Cardiac muscle cell (in vitro differentiated cells and primary cell): Measurements from ENCODE around the gene SMAD6. TPM values are rescaled to one million over a fixed set of nuclear protein-coding genes. Genes with fewer than 3 reads are reported as not detected.

Experiments used
- DNase-seq, 2 donors: peaks; one replicate each; pipeline versions ENCODE4 v3.0.0 to v3.0.0-alpha.2; 2010 to 2017; ENCODE audit warnings: low read depth in 1 of 2, low spot score in 1 of 2
- H3K27ac ChIP-seq: fragments of 200-600 bp; sonication (generic); 2 replicates; pipeline ENCODE4 v1.5.1; 2016
- H3K27me3 ChIP-seq: fragments of 200-600 bp; sonication (generic); 2 replicates; pipeline ENCODE4 v1.6.0; 2016; ENCODE audit warnings: control low read depth
- H3K36me3 ChIP-seq: fragments of 200-600 bp; sonication (generic); 2 replicates; pipeline ENCODE4 v1.5.1; 2016; ENCODE audit warnings: control low read depth
- H3K4me1 ChIP-seq: fragments of 200-600 bp; sonication (generic); 2 replicates; pipeline ENCODE4 v1.8.1; 2017; ENCODE audit warnings: low read depth, mild to moderate bottlenecking, mixed run types
- H3K4me3 ChIP-seq: fragments of 200-600 bp; sonication (generic); 2 replicates; pipeline ENCODE4 v1.5.1; 2016; ENCODE audit warnings: mild to moderate bottlenecking
- H3K9me3 ChIP-seq: fragments of 200-600 bp; sonication (generic); 2 replicates; pipeline ENCODE4 v1.5.1; 2017; ENCODE audit warnings: low read depth, mild to moderate bottlenecking, control low read depth
- CTCF ChIP-seq: IDR thresholded peaks from 2 replicates; pipeline ENCODE4 v1.5.1; 2012; ENCODE audit warnings: low read depth, mild to moderate bottlenecking, low read length
- polyA plus RNA-seq: library from polyadenylated mRNA; unstranded; fragments of >200 nt; fragmentation: Nextera tagmentation; extraction: Ambion mirVana; gene quantifications from 2 replicates; pipeline ENCODE4 v1.2.1, GENCODE V29; 2016
- total RNA-seq: library from RNA; depleted of rRNA; stranded (reverse); fragments of >200 nt; gene quantifications from 2 replicates; pipeline ENCODE4 v1.2.3, GENCODE V29; 2016

Gene SMAD6
- total and polyA plus RNA-seq, 2 experiments from 2014 or later = 106 to 274 TPM

- H3K27me3 ChIP-seq = no peaks in the 10 kb centered on the region
- H3K4me1 ChIP-seq = peaks cover 50% of the 10 kb centered on the region
- no peak overlapping the region for H3K4me3 ChIP-seq
- no peaks in the 10 kb centered on the region for H3K36me3 ChIP-seq
- DNase-seq = peak in 1 of 2 donors; percentile 41
- H3K27ac ChIP-seq = peak overlapping the region; percentile 44
- no peak for TF ChIP-seq CTCF
- no peaks in the 10 kb centered on the region for H3K9me3 ChIP-seq
Observed at GRCh38 chr15:66675446-66675845, 26.6 kb upstream of the SMAD6 start.

- Histone ChIP-seq H3K36me3 (no peaks in the 10 kb centered on the region), H3K4me3 (no peak overlapping the region), H3K27me3 (no peaks in the 10 kb centered on the region), H3K9me3 (no peaks in the 10 kb centered on the region), H3K27ac (peak overlapping the region; percentile 97), H3K4me1 (peaks cover 53% of the 10 kb centered on the region)
- no peak for DNase-seq
- TF ChIP-seq CTCF = no peak
Observed at GRCh38 chr15:66677336-66677735, 24.7 kb upstream of the SMAD6 start.

- Histone ChIP-seq H3K27ac (peak overlapping the region; percentile 97), H3K4me3 (no peak overlapping the region), H3K36me3 (no peaks in the 10 kb centered on the region), H3K9me3 (no peaks in the 10 kb centered on the region), H3K4me1 (peaks cover 46% of the 10 kb centered on the region), H3K27me3 (no peaks in the 10 kb centered on the region)
- DNase-seq = peak in 1 of 2 donors; percentile 47
- TF ChIP-seq CTCF = no peak
Observed at GRCh38 chr15:66679061-66679656, 22.9 kb upstream of the SMAD6 start.

- Histone ChIP-seq H3K27me3 (no peaks in the 10 kb centered on the region), H3K36me3 (no peaks in the 10 kb centered on the region), H3K27ac (peak overlapping the region; percentile 97), H3K4me1 (peaks cover 46% of the 10 kb centered on the region), H3K9me3 (no peaks in the 10 kb centered on the region), H3K4me3 (no peak overlapping the region)
- DNase-seq = peak; percentile 84 to 91
- no peak for TF ChIP-seq CTCF
Observed at GRCh38 chr15:66679657-66680108, 22.4 kb upstream of the SMAD6 start.

GRCh38 chr15:66680502-66680901 is 21.5 kb upstream of the SMAD6 start:
- peak overlapping the region; percentile 97 for H3K27ac ChIP-seq
- H3K4me3 ChIP-seq = no peak overlapping the region
- DNase-seq = no peak
- H3K36me3 ChIP-seq = no peaks in the 10 kb centered on the region
- H3K9me3 ChIP-seq = no peaks in the 10 kb centered on the region
- no peaks in the 10 kb centered on the region for H3K27me3 ChIP-seq
- H3K4me1 ChIP-seq = peaks cover 44% of the 10 kb centered on the region
- TF ChIP-seq CTCF = no peak

GRCh38 chr15:66681395-66681794 is 20.6 kb upstream of the SMAD6 start:
- no peaks in the 10 kb centered on the region for H3K36me3 ChIP-seq
- no peaks in the 10 kb centered on the region for H3K9me3 ChIP-seq
- no peak for TF ChIP-seq CTCF
- H3K4me1 ChIP-seq = peaks cover 36% of the 10 kb centered on the region
- H3K27ac ChIP-seq = peak overlapping the region; percentile 97
- no peaks in the 10 kb centered on the region for H3K27me3 ChIP-seq
- DNase-seq = no peak
- no peak overlapping the region for H3K4me3 ChIP-seq
